A549 (cell line): ENCODE measurements around the gene CD48. TPM values are rescaled to one million over a fixed set of nuclear protein-coding genes. Genes with fewer than 3 reads are reported as not detected.
"Not testable (repeated sequence)": the region's sequence is repeated elsewhere in the genome, so short reads cannot be mapped to it uniquely, and the experiment has no call there.

Source experiments
- ATAC-seq, 2 experiments: fragments of 200-7000 bp in 1 of 2; fragments of >200 bp in 1 of 2; cut with Nextera tagmentation in 1 of 2; cut with Tn5 transposase in 1 of 2; 3 replicates each; pipeline versions ENCODE4 v1.8.0 to v1.9.1; 2018 to 2020; ENCODE audit warnings: mild to moderate bottlenecking in 1 of 2, moderate library complexity in 1 of 2
- CTCF ChIA-PET: fragments of 300-600 bp; sonication (Branson Sonifier 250); formaldehyde crosslinking; extraction: SDS; loops from one replicate; lab custom pipeline; 2021; ENCODE audit warnings: antibody characterized with exemption, inconsistent platforms; lab: Yijun Ruan, JAX
- POLR2A ChIA-PET: fragments of 350-600 bp; formaldehyde crosslinking; extraction: SDS; loops from one replicate; lab custom pipeline; 2021; ENCODE audit warnings: antibody characterized with exemption, inconsistent platforms; lab: Yijun Ruan, JAX
- DNase-seq, 2 experiments: peaks; one replicate each; pipeline versions ENCODE4 v3.0.0 to v3.0.0-alpha.2; 2011 to 2016; ENCODE audit warnings: low read depth in 1 of 2, low spot score in 1 of 2
- FAIRE-seq: peaks from 2 replicates; lab custom pipeline; 2011; peaks lifted over from hg19 to GRCh38; lab: Jason Lieb, UNC
- H3K27ac ChIP-seq, 2 experiments: fragments of >200 bp; sonication (Bioruptor Twin); formaldehyde crosslinking; 3 replicates each; pipeline ENCODE4 v1.5.1; 2016 to 2017
- H3K4me1 ChIP-seq: fragments of >200 bp; sonication (Bioruptor Twin); formaldehyde crosslinking; 3 replicates; pipeline ENCODE4 v1.6.1; 2016
- H3K4me2 ChIP-seq: fragments of >200 bp; sonication (Bioruptor Twin); formaldehyde crosslinking; 3 replicates; pipeline ENCODE4 v1.6.1; 2016
- H3K4me3 ChIP-seq: fragments of >200 bp; sonication (Bioruptor Twin); formaldehyde crosslinking; 3 replicates; pipeline ENCODE4 v1.5.1; 2016
- H3K9me3 ChIP-seq: fragments of >200 bp; sonication (Bioruptor Twin); formaldehyde crosslinking; 3 replicates; pipeline ENCODE4 v1.6.1; 2016
- ATOH8 ChIP-seq: fragments of 250-450 bp; sonication (Bioruptor Pico); IDR thresholded peaks from 2 replicates; pipeline ENCODE4 v1.5.0; 2020; ENCODE audit warnings: low read depth, mild to moderate bottlenecking, moderate library complexity
- BCL3 ChIP-seq: fragments of >200 bp; sonication (Bioruptor Twin); formaldehyde crosslinking; IDR thresholded peaks from 3 replicates; pipeline ENCODE4 v1.6.1; 2016
- BHLHE40 ChIP-seq: IDR thresholded peaks from 2 replicates; pipeline ENCODE4 v1.6.1; 2012; ENCODE audit warnings: low read depth, low read length, inconsistent platforms
- CHD2 ChIP-seq: fragments of 150-350 bp; IDR thresholded peaks from 2 replicates; pipeline ENCODE4 v1.6.1; 2014; ENCODE audit warnings: low read length; ENCODE audit not compliant: partially characterized antibody
- EHF ChIP-seq: fragments of 250-450 bp; sonication (Bioruptor Pico); IDR thresholded peaks from 2 replicates; pipeline ENCODE4 v1.5.0; 2020; ENCODE audit warnings: mild to moderate bottlenecking
- ESRRA ChIP-seq: fragments of 150-350 bp; IDR thresholded peaks from 2 replicates; pipeline ENCODE4 v1.6.1; 2014; ENCODE audit warnings: mild to moderate bottlenecking, low read length, borderline replicate concordance
- HES2 ChIP-seq: fragments of >200 bp; sonication (Bioruptor Twin); formaldehyde crosslinking; IDR thresholded peaks from 2 replicates; pipeline ENCODE4 v1.6.1; 2016
- HOXA7 ChIP-seq: fragments of 250-450 bp; sonication (Bioruptor Pico); IDR thresholded peaks from 2 replicates; pipeline ENCODE4 v1.5.0; 2020; ENCODE audit warnings: mild to moderate bottlenecking, moderate library complexity
- JUNB ChIP-seq: fragments of >200 bp; sonication (Bioruptor Twin); formaldehyde crosslinking; IDR thresholded peaks from 2 replicates; pipeline ENCODE4 v1.6.1; 2016
- MAZ ChIP-seq: fragments of 150-350 bp; IDR thresholded peaks from 2 replicates; pipeline ENCODE4 v1.6.1; 2014; ENCODE audit warnings: antibody characterized with exemption, low read depth, low read length, borderline replicate concordance
- MYC ChIP-seq: IDR thresholded peaks from 2 replicates; pipeline ENCODE4 v1.6.1; 2012; ENCODE audit warnings: mild to moderate bottlenecking, inconsistent platforms, low read length, improper control_type of control experiment, borderline replicate concordance
- NPAS2 ChIP-seq: fragments of 250-450 bp; sonication (Bioruptor Pico); IDR thresholded peaks from 2 replicates; pipeline ENCODE4 v1.8.0; 2022; ENCODE audit warnings: mild to moderate bottlenecking, moderate library complexity, borderline replicate concordance
- POLR2AphosphoS2 ChIP-seq: conservative IDR thresholded peaks from 2 replicates; pipeline ENCODE4 v1.6.1; 2012; ENCODE audit warnings: low read length, improper control_type of control experiment, inconsistent platforms
- RAD21 ChIP-seq, 2 experiments: fragments of >200 bp in 1 of 2; sonication (Bioruptor Twin) in 1 of 2; formaldehyde crosslinking in 1 of 2; IDR thresholded peaks in 1 of 2; conservative IDR thresholded peaks in 1 of 2; 2 replicates in 1 of 2; 3 replicates in 1 of 2; pipeline ENCODE4 v1.6.1; 2012 to 2018; ENCODE audit warnings: inconsistent platforms in 1 of 2
- RCOR1 ChIP-seq: fragments of 150-350 bp; IDR thresholded peaks from 2 replicates; pipeline ENCODE4 v1.6.1; 2014; ENCODE audit warnings: antibody characterized with exemption, low read length, low read depth
- REST ChIP-seq: fragments of 200-600 bp; sonication (generic); IDR thresholded peaks from 2 replicates; pipeline ENCODE4 v1.6.1; 2016; ENCODE audit warnings: antibody characterized with exemption, mild to moderate bottlenecking, moderate library complexity
- RFX5 ChIP-seq: fragments of 450-650 bp; IDR thresholded peaks from 2 replicates; pipeline ENCODE4 v1.7.1; 2014; ENCODE audit warnings: antibody characterized with exemption, mild to moderate bottlenecking, moderate library complexity
- RNF2 ChIP-seq: fragments of 200-600 bp; sonication (generic); IDR thresholded peaks from 2 replicates; pipeline ENCODE4 v1.6.1; 2016; ENCODE audit warnings: low read depth, mild to moderate bottlenecking, antibody characterized with exemption, moderate library complexity, borderline replicate concordance
- SREBF2 ChIP-seq: fragments of 450-650 bp; IDR thresholded peaks from 2 replicates; pipeline ENCODE4 v1.6.1; 2014; ENCODE audit warnings: mild to moderate bottlenecking, moderate library complexity
- TP53 ChIP-seq: fragments of 250-450 bp; sonication (Bioruptor Pico); IDR thresholded peaks from 2 replicates; pipeline ENCODE4 v1.5.0; 2021; ENCODE audit warnings: mild to moderate bottlenecking, moderate library complexity
- WGBS: methylation state at CpG from one replicate; pipeline ENCODE4 v1.1.6; 2017; ENCODE audit errors: missing lambda C conversion rate; 5-methylcytosine and 5-hydroxymethylcytosine counted together
- polyA plus RNA-seq, 4 experiments: library from polyadenylated mRNA; depleted of rRNA in 3 of 4; stranded (reverse); fragments of >200 nt; fragmentation: RNase III in 1 of 4; extraction: RNeasy Plus Mini Kit Qiagen cat#74134 plus additional on column Dnase treatment in 1 of 4; gene quantifications; 2 replicates in 3 of 4; 3 replicates in 1 of 4; pipeline ENCODE4 v1.2.3, GENCODE V29; 2011 to 2017
- TF ChIP-seq, protein P1 (sequence below): fragments of 450-650 bp; IDR thresholded peaks from 2 replicates; pipeline ENCODE4 v1.6.1; 2014; ENCODE audit warnings: antibody characterized with exemption

CD48 gene
- polyA plus RNA-seq, 2 of the 4 experiments (the other 2 are of a cell fraction), result not detected

DNA sequence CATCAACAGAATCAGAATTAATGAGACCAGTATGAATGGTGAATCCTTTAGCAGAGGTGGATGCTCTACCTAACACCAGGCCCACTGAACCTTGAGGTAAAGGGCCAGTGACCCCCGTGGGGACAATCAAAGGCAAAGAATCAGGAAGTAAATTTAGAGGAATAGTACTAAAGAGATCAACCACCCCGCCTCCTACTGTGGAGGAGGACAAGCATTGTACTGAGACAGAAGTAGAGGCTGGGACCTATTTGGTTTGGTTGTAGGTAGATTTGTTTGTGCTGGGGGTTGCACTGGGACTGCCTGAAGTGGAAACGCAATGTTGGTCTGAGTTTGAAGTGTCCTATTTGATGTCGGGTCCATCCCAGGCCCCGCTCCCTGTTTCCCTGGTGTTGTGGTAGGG, 9.5 kb downstream of the CD48 start:
- ATAC-seq (no peak), FAIRE-seq (no peak)
- Histone ChIP-seq H3K4me3 (no peak overlapping the region), H3K4me2 (no peak overlapping the region), H3K27ac (no peak overlapping the region), H3K4me1 (no peaks in the 10 kb centered on the region)
- POLR2A ChIA-PET, result no interaction called here
- 63% methylated on average over 5 of the region's 5 CpGs for WGBS
- TF ChIP-seq REST, result no peak
- no peak for TF ChIP-seq ESRRA
- no peak for TF ChIP-seq MYC
- TF ChIP-seq, all 56 proteins: peak for 0
- H3K9me3 ChIP-seq, result no peaks in the 10 kb centered on the region
- no peak for DNase-seq
- CTCF ChIA-PET, result no interaction called here

GRCh38 chr1:160692390-160692789, 19.2 kb downstream of the CD48 start:
- FAIRE-seq, H3K4me3 ChIP-seq, H3K27ac ChIP-seq, ATAC-seq, H3K4me1 ChIP-seq, POLR2A ChIA-PET, DNase-seq, H3K4me2 ChIP-seq, H3K9me3 ChIP-seq: not testable (repeated sequence)
- TF ChIP-seq RAD21 (conservative IDR thresholded peaks at IDR 0.05 in 1 of 2, IDR thresholded peaks at IDR 0.05 in 1 of 2), result peak in 1 of 2 experiments; percentile 44; a peak in 1 of 5 replicates
- WGBS, result 48% methylated on average over 10 of the region's 10 CpGs
- CTCF ChIA-PET, result interaction anchor here (0.6 to 1.0 kb wide), 2 partner anchors 11 to 295 kb away, joined by 4 to 5 read pairs; no protein-coding TSS in a partner anchor

DNA sequence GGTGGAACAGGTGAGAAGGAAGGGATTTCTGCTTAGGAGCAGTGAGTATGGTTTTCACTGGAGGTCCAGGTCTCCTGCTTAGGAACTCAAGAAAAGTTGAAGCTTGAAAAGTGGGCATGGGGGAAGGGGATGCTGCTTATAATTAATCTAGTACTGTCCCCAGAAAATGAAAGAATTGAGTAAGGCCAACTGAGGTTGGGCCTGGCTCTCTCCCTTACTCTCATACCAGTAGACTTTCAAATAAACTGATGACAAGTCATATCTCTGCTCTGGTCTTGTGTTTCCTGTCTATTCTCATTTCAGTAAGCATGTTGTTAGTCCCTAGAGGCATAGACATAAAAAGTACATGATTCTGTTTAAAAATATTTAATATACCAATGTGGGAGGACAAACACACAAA, 26.4 kb downstream of the CD48 start:
- Histone ChIP-seq H3K4me3 (no peak overlapping the region), H3K9me3 (no peaks in the 10 kb centered on the region), H3K27ac (no peak overlapping the region), H3K4me2 (no peak overlapping the region), H3K4me1 (no peaks in the 10 kb centered on the region)
- ChIA-PET CTCF (interaction anchor here (1.4 to 3.5 kb wide), 2 partner anchors 10 to 145 kb away, joined by 4 to 17 read pairs; no protein-coding TSS in a partner anchor), POLR2A (no interaction called here)
- FAIRE-seq (no peak), DNase-seq (no peak), ATAC-seq (no peak)
- TF ChIP-seq MAZ, result no peak
- TF ChIP-seq HES2, result no peak
- TF ChIP-seq NPAS2, result no peak
- no peak for TF ChIP-seq MYC
- TF ChIP-seq EHF, result no peak
- TF ChIP-seq SREBF2, result no peak
- TF ChIP-seq RFX5, result no peak
- no peak for TF ChIP-seq TP53
- no peak for TF ChIP-seq JUNB
- no peak for TF ChIP-seq BCL3
- no peak for TF ChIP-seq RCOR1
- no peak for TF ChIP-seq CHD2
- TF ChIP-seq ESRRA, result no peak
- no peak for TF ChIP-seq RNF2
- no peak for TF ChIP-seq BHLHE40
- TF ChIP-seq RAD21 (conservative IDR thresholded peaks at IDR 0.05 in 1 of 2, IDR thresholded peaks at IDR 0.05 in 1 of 2), result no peak
- TF ChIP-seq POLR2AphosphoS2, result no peak
- TF ChIP-seq, protein P1, sequence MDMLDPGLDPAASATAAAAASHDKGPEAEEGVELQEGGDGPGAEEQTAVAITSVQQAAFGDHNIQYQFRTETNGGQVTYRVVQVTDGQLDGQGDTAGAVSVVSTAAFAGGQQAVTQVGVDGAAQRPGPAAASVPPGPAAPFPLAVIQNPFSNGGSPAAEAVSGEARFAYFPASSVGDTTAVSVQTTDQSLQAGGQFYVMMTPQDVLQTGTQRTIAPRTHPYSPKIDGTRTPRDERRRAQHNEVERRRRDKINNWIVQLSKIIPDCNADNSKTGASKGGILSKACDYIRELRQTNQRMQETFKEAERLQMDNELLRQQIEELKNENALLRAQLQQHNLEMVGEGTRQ, result no peak
- no peak for TF ChIP-seq ATOH8 (CRISPR knock-in tag)
- TF ChIP-seq HOXA7 (CRISPR knock-in tag), result no peak
